Upper lobe of right lung (tissue), 1 donor: ENCODE results near the gene MICALL2. TPM values are rescaled to one million over a fixed set of nuclear protein-coding genes. Genes with fewer than 3 reads are reported as not detected.

Source experiments
- ATAC-seq: fragments of 200-7000 bp; cut with Tn5 transposase; one replicate; pipeline ENCODE4 v1.9.1; 2020; ENCODE audit warnings: mild to moderate bottlenecking, moderate library complexity
- DNase-seq: peaks from one replicate; pipeline ENCODE4 v3.0.0-alpha.2; 2020
- H3K27ac ChIP-seq: fragments of 200-600 bp; one replicate; pipeline ENCODE4 v1.8.0; 2022
- H3K27me3 ChIP-seq: fragments of 200-600 bp; one replicate; pipeline ENCODE4 v1.8.0; 2022; ENCODE audit warnings: mild to moderate bottlenecking
- H3K36me3 ChIP-seq: fragments of 200-600 bp; one replicate; pipeline ENCODE4 v1.8.0; 2022
- H3K4me1 ChIP-seq: fragments of 200-600 bp; one replicate; pipeline ENCODE4 v1.8.0; 2022
- H3K4me3 ChIP-seq: fragments of 200-600 bp; one replicate; pipeline ENCODE4 v1.8.0; 2022; ENCODE audit warnings: mild to moderate bottlenecking
- H3K9me3 ChIP-seq: fragments of 200-600 bp; one replicate; pipeline ENCODE4 v1.8.0; 2022
- CTCF ChIP-seq: fragments of 200-600 bp; IDR thresholded peaks from one replicate; pipeline ENCODE4 v1.8.0; 2022; ENCODE audit warnings: antibody characterized with exemption
- intact Hi-C: fragments of 100-400 bp; cut with DNase I; formaldehyde crosslinking; loops from one replicate; pipeline ENCODE4 v1.11.0; 2022
- total RNA-seq: library from RNA; stranded (reverse); fragmentation: NEBNext Ultra II Directional; extraction: Animal tissue kit (Norgen Biotek cat#: 25700); gene quantifications from one replicate; pipeline ENCODE4 v1.2.1, GENCODE V29; 2021
- donor health status: DM: no; HTN: yes; CAD: no; lungs with severe emphysema.

The MICALL2 gene
- total RNA-seq, 1 donor from 2014 or later: 37.6 TPM

GRCh38 chr7:1473864-1474512, 14.7 kb upstream of the MICALL2 start:
- peak; percentile 94 for TF ChIP-seq CTCF
- intact Hi-C loops: loop anchor here (5.0 kb wide), 1 partner anchor 252 kb away; no protein-coding TSS in a partner anchor
- Histone ChIP-seq H3K27ac (no peak overlapping the region), H3K27me3 (no peaks in the 10 kb centered on the region), H3K4me3 (no peak overlapping the region), H3K9me3 (no peaks in the 10 kb centered on the region), H3K36me3 (peaks cover 66% of the 10 kb centered on the region), H3K4me1 (peaks cover 4% of the 10 kb centered on the region)
- DNase-seq: peak; percentile 93
- ATAC-seq: peak; percentile 85

- no peak for ATAC-seq
- Histone ChIP-seq H3K9me3 (no peaks in the 10 kb centered on the region), H3K4me3 (no peak overlapping the region), H3K4me1 (peaks cover 10% of the 10 kb centered on the region), H3K27ac (no peak overlapping the region), H3K27me3 (no peaks in the 10 kb centered on the region), H3K36me3 (peaks cover 40% of the 10 kb centered on the region)
- intact Hi-C loops: loop anchor here (5.0 kb wide), 1 partner anchor 249 kb away; no protein-coding TSS in a partner anchor
- DNase-seq: no peak
- no peak for TF ChIP-seq CTCF
Observed at GRCh38 chr7:1470901-1471300, 11.6 kb upstream of the MICALL2 start.

GRCh38 chr7:1468643-1469298, 9.5 kb upstream of the MICALL2 start:
- no peaks in the 10 kb centered on the region for H3K27me3 ChIP-seq
- H3K9me3 ChIP-seq: no peaks in the 10 kb centered on the region
- DNase-seq (no peak), ATAC-seq (no peak)
- H3K36me3 ChIP-seq: peaks cover 39% of the 10 kb centered on the region
- no peak overlapping the region for H3K4me3 ChIP-seq
- intact Hi-C loops: no loop called here
- TF ChIP-seq CTCF: no peak
- peaks cover 7% of the 10 kb centered on the region for H3K4me1 ChIP-seq
- H3K27ac ChIP-seq: no peak overlapping the region

- Histone ChIP-seq H3K27me3 (no peaks in the 10 kb centered on the region), H3K36me3 (peaks cover 34% of the 10 kb centered on the region), H3K9me3 (no peaks in the 10 kb centered on the region), H3K4me3 (no peak overlapping the region), H3K27ac (no peak overlapping the region), H3K4me1 (peaks cover 6% of the 10 kb centered on the region)
- ATAC-seq: no peak
- TF ChIP-seq CTCF: no peak
- intact Hi-C loops: no loop called here
- no peak for DNase-seq
Observed at GRCh38 chr7:1468203-1468602, 8.9 kb upstream of the MICALL2 start.

- ATAC-seq: peak; percentile 67
- H3K4me1 ChIP-seq: peaks cover 8% of the 10 kb centered on the region
- peaks cover 20% of the 10 kb centered on the region for H3K36me3 ChIP-seq
- no peak for TF ChIP-seq CTCF
- intact Hi-C loops: no loop called here
- no peaks in the 10 kb centered on the region for H3K9me3 ChIP-seq
- H3K4me3 ChIP-seq: no peak overlapping the region
- H3K27me3 ChIP-seq: no peaks in the 10 kb centered on the region
- peak overlapping the region; percentile 75 for H3K27ac ChIP-seq
- peak; percentile 86 for DNase-seq
Observed at GRCh38 chr7:1466524-1467271, 7.4 kb upstream of the MICALL2 start.
